GF-D8 (cell line): Measurements from ENCODE around the gene SLC13A2.
"Not testable (repeated sequence)": the region's sequence is repeated elsewhere in the genome, so short reads cannot be mapped to it uniquely, and the experiment has no call there.

Experiments used
- DNase-seq: peaks from one replicate; lab custom pipeline; 2025; lab: John Stamatoyannopoulos, UW

Gene SLC13A2

GRCh38 chr17:28473542-28473941, at the start of gene SLC13A2:
TSS of gene SLC13A2 (plus strand) at chr17:28473644. CDS start at chr17:28473713, 69 bp downstream.
- no peak for DNase-seq

GRCh38 chr17:28425206-28425605, 48.2 kb upstream of the SLC13A2 start:
- DNase-seq: no peak

GRCh38 chr17:28426081-28426519, 47.3 kb upstream of the SLC13A2 start:
- no peak for DNase-seq

GRCh38 chr17:28427371-28427770, 46.1 kb upstream of the SLC13A2 start:
- DNase-seq: no peak

GRCh38 chr17:28427982-28428381, 45.5 kb upstream of the SLC13A2 start:
- DNase-seq: not testable (repeated sequence)

GRCh38 chr17:28433721-28434120, 39.7 kb upstream of the SLC13A2 start:
- no peak for DNase-seq

- DNase-seq: not testable (repeated sequence)
Measured at GRCh38 chr17:28434326-28434725, 39.1 kb upstream of the SLC13A2 start.

- DNase-seq: no peak
Measured at GRCh38 chr17:28443901-28444638, 29.4 kb upstream of the SLC13A2 start.

GRCh38 chr17:28446716-28447395, 26.6 kb upstream of the SLC13A2 start:
- no peak for DNase-seq

GRCh38 chr17:28447396-28447760, 26.1 kb upstream of the SLC13A2 start:
- no peak for DNase-seq

- no peak for DNase-seq
Measured at GRCh38 chr17:28449859-28450258, 23.6 kb upstream of the SLC13A2 start.

- DNase-seq: no peak
Measured at GRCh38 chr17:28457890-28458289, 15.6 kb upstream of the SLC13A2 start.

GRCh38 chr17:28458881-28459280, 14.6 kb upstream of the SLC13A2 start:
- not testable (repeated sequence) for DNase-seq

- no peak for DNase-seq
Measured at GRCh38 chr17:28460901-28461300, 12.5 kb upstream of the SLC13A2 start.

GRCh38 chr17:28466001-28466400, 7.4 kb upstream of the SLC13A2 start:
- no peak for DNase-seq

GRCh38 chr17:28466521-28467048, 6.9 kb upstream of the SLC13A2 start:
- DNase-seq: no peak

- no peak for DNase-seq
Measured at GRCh38 chr17:28467456-28468025, 5.9 kb upstream of the SLC13A2 start.

GRCh38 chr17:28468033-28468735, 5.3 kb upstream of the SLC13A2 start:
- not testable (repeated sequence) for DNase-seq

- no peak for DNase-seq
Measured at GRCh38 chr17:28468781-28469180, 4.7 kb upstream of the SLC13A2 start.

GRCh38 chr17:28469376-28469775, 4.1 kb upstream of the SLC13A2 start:
- no peak for DNase-seq

GRCh38 chr17:28470266-28470913, 3.1 kb upstream of the SLC13A2 start:
- no peak for DNase-seq

- no peak for DNase-seq
Measured at GRCh38 chr17:28470914-28471366, 2.5 kb upstream of the SLC13A2 start.
